ENCODE data around the gene JADE1. TPM values are rescaled to one million over a fixed set of nuclear protein-coding genes. Genes with fewer than 3 reads are reported as not detected.
A peak's percentile ranks its signal among the peaks of the same experiment; 100 is the strongest.

JADE1 gene
- total RNA-seq, 5 donors from 2014 or later (not counting 1 experiment from before 2014, with no cell fraction given) = 51.3 to 63.0 (median 56.6) TPM

GRCh38 chr4:128827296-128827695, 17.8 kb downstream of the JADE1 start:
- Histone ChIP-seq H3K4me3 (ENCODE audit: control insufficient read depth in 1 of 2, extremely low read depth in 1 of 2, low read length in 1 of 2) (no peak overlapping the region), H3K27me3 (replicated peaks in 1 of 2; ENCODE audit: control insufficient read depth in 2 of 2, extremely low read depth in 1 of 2, insufficient read depth in 2 of 2, low read length in 1 of 2) (no peaks in the 10 kb centered on the region), H3K27ac (ENCODE audit: low read length) (no peak overlapping the region), H3K36me3 (ENCODE audit: control insufficient read depth in 2 of 2, extremely low read depth in 1 of 2, insufficient read depth in 1 of 2, low read length in 1 of 2) (peaks cover 6 to 15% of the 10 kb centered on the region in 2 donors), H3K9me3 (no peaks in the 10 kb centered on the region), H3K4me1 (ENCODE audit: control insufficient read depth in 1 of 2, extremely low read depth in 1 of 2, insufficient read depth in 2 of 2, low read length in 2 of 2) (peaks cover 6 to 23% of the 10 kb centered on the region in 2 experiments)
- peaks cover 29% of the 10 kb centered on the region for H3K36me3 Mint-ChIP-seq
- H3K4me3 Mint-ChIP-seq = peak overlapping the region in 1 of 3 donors; percentile 3
- peak overlapping the region in 1 of 2 donors; percentile 0 for H3K27ac Mint-ChIP-seq
- ATAC-seq (replicated peaks in 1 of 4) = no peak
- ChIA-PET POLR2A (interaction anchor here (0.6 to 1.0 kb wide), 3 partner anchors 8 to 21 kb away, joined by 3 to 6 read pairs (median 5); no protein-coding TSS in a partner anchor), CTCF (interaction anchor here in 1 of 2 donors (1.0 kb wide), 1 partner anchor 15 kb away, joined by 3 read pairs; no protein-coding TSS in a partner anchor)
- no peak for DNase-seq
- H3K4me1 Mint-ChIP-seq = peaks cover 88 to 93% (median 88%) of the 10 kb centered on the region in 3 donors
- H3K9me3 Mint-ChIP-seq = peaks cover 0 to 6% (median 0%) of the 10 kb centered on the region in 3 donors
- H3K27me3 Mint-ChIP-seq = no peaks in the 10 kb centered on the region

DNA sequence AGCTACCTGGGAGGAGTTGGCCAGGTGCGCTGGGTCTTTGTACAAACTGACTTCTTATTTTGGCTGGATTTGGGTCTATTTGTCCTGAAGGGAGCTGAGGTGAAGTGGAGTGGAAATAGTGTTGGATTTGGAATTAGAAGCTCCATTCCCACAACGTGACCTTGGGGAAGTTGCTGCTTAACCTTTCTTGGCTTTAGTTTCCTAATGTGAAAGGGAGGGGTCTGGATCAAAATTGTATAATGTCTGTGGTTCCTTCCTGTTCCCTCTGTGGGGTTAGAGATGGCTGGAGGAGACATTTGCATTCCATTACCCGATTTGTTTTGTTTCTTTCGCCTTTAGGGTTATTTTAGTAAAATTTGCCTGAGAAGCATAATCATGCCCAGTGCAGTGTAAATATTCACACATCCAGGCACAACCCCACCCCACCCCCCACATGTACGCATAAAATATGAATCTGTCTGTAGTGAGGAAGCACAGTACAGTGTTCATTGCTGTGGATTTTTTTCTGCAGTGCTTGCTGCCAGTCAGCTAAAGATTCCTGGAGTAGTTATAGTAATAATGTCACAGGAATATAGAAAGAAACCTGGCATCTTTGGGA, 21.5 kb downstream of the JADE1 start:
- WGBS (ENCODE audit: insufficient coverage) = 83% methylated on average over 2 of the region's 5 CpGs
- no peaks in the 10 kb centered on the region for H3K9me3 ChIP-seq
- DNase-seq (no peak), ATAC-seq (replicated peaks in 1 of 4) (no peak)
- H3K27ac Mint-ChIP-seq = peak overlapping the region in 1 of 2 donors; percentile 30
- no peak overlapping the region for H3K4me3 ChIP-seq (ENCODE audit: control insufficient read depth in 1 of 2, extremely low read depth in 1 of 2, low read length in 1 of 2)
- POLR2A ChIA-PET = no interaction called here
- H3K9me3 Mint-ChIP-seq = peaks cover 0 to 6% (median 0%) of the 10 kb centered on the region in 3 donors
- H3K36me3 Mint-ChIP-seq = peaks cover 45% of the 10 kb centered on the region
- peaks cover 77 to 85% (median 82%) of the 10 kb centered on the region in 3 donors for H3K4me1 Mint-ChIP-seq
- H3K4me1 ChIP-seq (ENCODE audit: control insufficient read depth in 1 of 2, extremely low read depth in 1 of 2, insufficient read depth in 2 of 2, low read length in 2 of 2) = peaks cover 0 to 17% of the 10 kb centered on the region in 2 experiments
- peak overlapping the region in 1 of 3 donors; percentile 22 for H3K4me3 Mint-ChIP-seq
- H3K27me3 ChIP-seq (replicated peaks in 1 of 2; ENCODE audit: control insufficient read depth in 2 of 2, extremely low read depth in 1 of 2, insufficient read depth in 2 of 2, low read length in 1 of 2) = no peaks in the 10 kb centered on the region
- H3K27ac ChIP-seq (ENCODE audit: low read length) = no peak overlapping the region
- H3K27me3 Mint-ChIP-seq = no peaks in the 10 kb centered on the region
- H3K36me3 ChIP-seq (ENCODE audit: control insufficient read depth in 2 of 2, extremely low read depth in 1 of 2, insufficient read depth in 1 of 2, low read length in 1 of 2) = peaks cover 9 to 46% of the 10 kb centered on the region in 2 donors
- CTCF ChIA-PET = interaction anchor here in 1 of 2 donors (0.6 kb wide), 1 partner anchor 25 kb away, joined by 3 read pairs; no protein-coding TSS in a partner anchor

DNA sequence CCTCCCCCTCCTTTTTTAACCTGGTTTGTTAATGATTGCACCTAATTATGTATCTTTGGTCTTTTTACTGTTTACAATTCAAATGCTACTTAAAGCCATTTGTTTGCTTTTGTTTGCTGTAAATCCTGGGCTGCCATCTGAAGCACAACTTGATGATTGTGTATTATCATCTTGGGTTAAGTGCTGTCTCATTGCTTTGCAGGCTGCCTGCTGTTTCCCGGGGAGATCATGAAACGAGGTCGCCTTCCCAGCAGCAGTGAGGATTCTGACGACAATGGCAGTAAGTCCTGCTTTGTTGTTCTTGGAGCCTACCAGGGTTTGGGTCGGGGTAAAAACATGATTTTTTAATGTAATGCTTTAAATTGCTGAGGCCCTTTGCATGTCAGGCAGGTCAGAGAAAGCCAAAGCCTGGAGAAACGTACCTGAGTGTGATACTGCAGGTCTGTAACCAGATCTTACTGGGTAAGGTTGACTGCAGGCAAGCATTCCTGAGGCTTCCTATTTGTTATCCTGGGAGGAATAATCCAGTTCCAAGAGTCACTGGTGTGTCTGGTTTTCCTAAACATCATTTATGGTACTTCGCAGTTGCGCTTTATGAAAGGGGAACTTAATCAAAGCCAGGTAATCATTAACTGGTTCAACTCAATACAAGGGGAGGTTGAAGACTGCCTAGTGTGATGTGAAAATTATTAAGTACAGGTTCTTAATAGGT, 22.2 kb downstream of the JADE1 start:
- H3K36me3 Mint-ChIP-seq = peaks cover 45% of the 10 kb centered on the region
- ATAC-seq (replicated peaks in 1 of 4) (no peak), DNase-seq (no peak)
- Histone ChIP-seq H3K27ac (ENCODE audit: low read length) (no peak overlapping the region), H3K4me3 (ENCODE audit: control insufficient read depth in 1 of 2, extremely low read depth in 1 of 2, low read length in 1 of 2) (no peak overlapping the region), H3K9me3 (no peaks in the 10 kb centered on the region), H3K4me1 (ENCODE audit: control insufficient read depth in 1 of 2, extremely low read depth in 1 of 2, insufficient read depth in 2 of 2, low read length in 2 of 2) (peaks cover 0 to 11% of the 10 kb centered on the region in 2 experiments), H3K36me3 (ENCODE audit: control insufficient read depth in 2 of 2, extremely low read depth in 1 of 2, insufficient read depth in 1 of 2, low read length in 1 of 2) (peaks cover 9 to 46% of the 10 kb centered on the region in 2 donors), H3K27me3 (replicated peaks in 1 of 2; ENCODE audit: control insufficient read depth in 2 of 2, extremely low read depth in 1 of 2, insufficient read depth in 2 of 2, low read length in 1 of 2) (no peaks in the 10 kb centered on the region)
- peaks cover 75 to 83% (median 82%) of the 10 kb centered on the region in 3 donors for H3K4me1 Mint-ChIP-seq
- ChIA-PET POLR2A (no interaction called here), CTCF (interaction anchor here (0.5 to 1.1 kb wide), 3 partner anchors 10 to 271 kb away, joined by 3 to 7 read pairs (median 5); no protein-coding TSS in a partner anchor)
- peak overlapping the region in 1 of 2 donors; percentile 60 for H3K27ac Mint-ChIP-seq
- no peaks in the 10 kb centered on the region for H3K27me3 Mint-ChIP-seq
- peaks cover 0 to 6% (median 0%) of the 10 kb centered on the region in 3 donors for H3K9me3 Mint-ChIP-seq
- 94% methylated on average over 6 of the region's 8 CpGs for WGBS (ENCODE audit: insufficient coverage)
- H3K4me3 Mint-ChIP-seq = no peak overlapping the region

DNA sequence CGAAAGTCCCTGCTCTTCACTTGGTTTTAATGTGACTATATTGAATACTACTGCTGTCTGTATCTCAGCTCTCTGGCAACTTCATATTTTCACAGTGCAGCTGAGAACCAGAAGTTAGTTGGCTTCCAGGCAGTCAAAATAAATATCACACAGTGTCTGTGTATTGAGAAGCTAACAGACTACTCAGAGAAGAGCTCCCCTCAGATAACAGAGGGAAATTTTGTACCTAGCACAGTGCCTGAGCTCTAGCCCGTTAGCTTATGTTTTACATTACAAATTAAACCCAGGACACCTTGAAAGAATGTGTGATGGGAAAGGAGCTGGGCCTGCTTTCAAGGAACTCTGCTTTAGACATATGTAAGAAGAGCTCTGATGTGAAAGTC, 22.7 kb downstream of the JADE1 start:
- H3K27ac Mint-ChIP-seq = peak overlapping the region in 1 of 2 donors; percentile 25
- POLR2A ChIA-PET = interaction anchor here in 1 of 2 donors (0.6 kb wide), 1 partner anchor 444 kb away, joined by 3 read pairs; no protein-coding TSS in a partner anchor
- no peak overlapping the region for H3K4me3 Mint-ChIP-seq
- WGBS (ENCODE audit: insufficient coverage) = no CpG with 5 or more reads among the region's 2 CpGs
- Histone ChIP-seq H3K27ac (ENCODE audit: low read length) (no peak overlapping the region), H3K4me1 (ENCODE audit: control insufficient read depth in 1 of 2, extremely low read depth in 1 of 2, insufficient read depth in 2 of 2, low read length in 2 of 2) (peaks cover 2 to 9% of the 10 kb centered on the region in 2 experiments), H3K27me3 (replicated peaks in 1 of 2; ENCODE audit: control insufficient read depth in 2 of 2, extremely low read depth in 1 of 2, insufficient read depth in 2 of 2, low read length in 1 of 2) (no peaks in the 10 kb centered on the region), H3K36me3 (ENCODE audit: control insufficient read depth in 2 of 2, extremely low read depth in 1 of 2, insufficient read depth in 1 of 2, low read length in 1 of 2) (peaks cover 9 to 46% of the 10 kb centered on the region in 2 donors), H3K4me3 (ENCODE audit: control insufficient read depth in 1 of 2, extremely low read depth in 1 of 2, low read length in 1 of 2) (no peak overlapping the region), H3K9me3 (no peaks in the 10 kb centered on the region)
- peaks cover 0 to 6% (median 0%) of the 10 kb centered on the region in 3 donors for H3K9me3 Mint-ChIP-seq
- DNase-seq = no peak
- ATAC-seq (replicated peaks in 1 of 4) = no peak
- peaks cover 75 to 83% (median 82%) of the 10 kb centered on the region in 3 donors for H3K4me1 Mint-ChIP-seq
- CTCF ChIA-PET = interaction anchor here (0.5 to 1.1 kb wide), 3 partner anchors 9 to 271 kb away, joined by 3 to 7 read pairs (median 5); no protein-coding TSS in a partner anchor
- no peaks in the 10 kb centered on the region for H3K27me3 Mint-ChIP-seq
- peaks cover 45% of the 10 kb centered on the region for H3K36me3 Mint-ChIP-seq

DNA sequence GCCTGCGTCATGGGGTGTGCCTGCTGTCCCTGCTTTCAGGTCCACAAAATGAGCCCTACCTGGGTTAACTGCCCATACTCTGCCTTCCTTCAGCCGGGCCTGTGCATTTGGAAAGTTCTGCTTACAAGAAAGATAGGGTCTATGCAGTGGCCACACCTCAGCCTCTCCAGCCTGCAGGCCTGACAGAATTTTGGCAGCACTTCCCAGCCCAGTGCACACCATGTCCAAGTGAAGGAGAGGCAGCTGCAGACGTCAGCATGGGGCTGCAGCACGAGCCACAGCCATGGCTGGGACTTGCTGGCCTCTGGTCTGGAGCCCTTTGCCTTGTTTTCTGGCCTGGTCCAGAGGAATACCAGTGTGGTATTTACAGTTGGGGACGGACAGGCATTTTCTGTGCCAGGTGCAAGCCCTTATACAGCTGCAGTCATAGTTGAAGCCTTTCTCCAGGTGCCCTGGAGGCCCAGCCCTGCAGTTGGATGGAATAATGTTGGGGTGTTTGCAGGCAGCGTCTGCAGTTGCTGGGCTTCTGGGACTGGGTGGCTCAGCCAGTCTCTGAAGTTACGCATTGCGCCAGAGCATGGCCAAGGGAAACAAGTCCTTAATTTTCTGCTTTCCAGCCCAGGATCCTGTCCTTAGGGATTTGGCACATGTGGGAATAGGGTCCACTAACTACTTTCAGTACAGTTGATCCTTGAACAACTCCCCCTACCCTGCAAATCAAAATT, 26.2 kb downstream of the JADE1 start:
- Histone ChIP-seq H3K9me3 (no peaks in the 10 kb centered on the region), H3K4me3 (ENCODE audit: control insufficient read depth in 1 of 2, extremely low read depth in 1 of 2, low read length in 1 of 2) (no peak overlapping the region), H3K36me3 (ENCODE audit: control insufficient read depth in 2 of 2, extremely low read depth in 1 of 2, insufficient read depth in 1 of 2, low read length in 1 of 2) (peaks cover 13 to 44% of the 10 kb centered on the region in 2 donors), H3K27ac (ENCODE audit: low read length) (no peak overlapping the region), H3K4me1 (ENCODE audit: control insufficient read depth in 1 of 2, extremely low read depth in 1 of 2, insufficient read depth in 2 of 2, low read length in 2 of 2) (peaks cover 2 to 12% of the 10 kb centered on the region in 2 experiments), H3K27me3 (replicated peaks in 1 of 2; ENCODE audit: control insufficient read depth in 2 of 2, extremely low read depth in 1 of 2, insufficient read depth in 2 of 2, low read length in 1 of 2) (no peaks in the 10 kb centered on the region)
- Mint-ChIP-seq H3K9me3 (no peaks in the 10 kb centered on the region), H3K27ac (peak overlapping the region in 1 of 2 donors; percentile 8), H3K4me3 (no peak overlapping the region), H3K4me1 (peaks cover 74 to 84% (median 81%) of the 10 kb centered on the region in 3 donors), H3K36me3 (peaks cover 26% of the 10 kb centered on the region), H3K27me3 (no peaks in the 10 kb centered on the region)
- ChIA-PET POLR2A (no interaction called here), CTCF (no interaction called here)
- ATAC-seq (replicated peaks in 1 of 4) (no peak), DNase-seq (no peak)
- 94% methylated on average over 4 of the region's 8 CpGs for WGBS (ENCODE audit: insufficient coverage)

GRCh38 chr4:128837198-128837597, 27.7 kb downstream of the JADE1 start:
- CTCF ChIA-PET = no interaction called here
- Mint-ChIP-seq H3K27me3 (no peaks in the 10 kb centered on the region), H3K36me3 (peaks cover 23% of the 10 kb centered on the region), H3K27ac (no peak overlapping the region), H3K4me3 (no peak overlapping the region), H3K4me1 (peaks cover 70 to 80% (median 79%) of the 10 kb centered on the region in 3 donors), H3K9me3 (no peaks in the 10 kb centered on the region)
- peaks cover 8 to 35% of the 10 kb centered on the region in 2 donors for H3K36me3 ChIP-seq (ENCODE audit: control insufficient read depth in 2 of 2, extremely low read depth in 1 of 2, insufficient read depth in 1 of 2, low read length in 1 of 2)
- H3K27me3 ChIP-seq (replicated peaks in 1 of 2; ENCODE audit: control insufficient read depth in 2 of 2, extremely low read depth in 1 of 2, insufficient read depth in 2 of 2, low read length in 1 of 2) = no peaks in the 10 kb centered on the region
- DNase-seq (no peak), ATAC-seq (replicated peaks in 1 of 4) (no peak)
- no CpG with 5 or more reads among the region's 2 CpGs for WGBS (ENCODE audit: insufficient coverage)
- no peak overlapping the region for H3K4me3 ChIP-seq (ENCODE audit: control insufficient read depth in 1 of 2, extremely low read depth in 1 of 2, low read length in 1 of 2)
- H3K27ac ChIP-seq (ENCODE audit: low read length) = no peak overlapping the region
- no peaks in the 10 kb centered on the region for H3K9me3 ChIP-seq
- POLR2A ChIA-PET = no interaction called here
- H3K4me1 ChIP-seq (ENCODE audit: control insufficient read depth in 1 of 2, extremely low read depth in 1 of 2, insufficient read depth in 2 of 2, low read length in 2 of 2) = peaks cover 4 to 14% of the 10 kb centered on the region in 2 experiments
